Measurements from ENCODE around the gene TUBB1. TPM values are rescaled to one million over a fixed set of nuclear protein-coding genes. Genes with fewer than 3 reads are reported as not detected.

The TUBB1 gene
- total and polyA plus RNA-seq, 2 of the 13 experiments (the other 11 are each of a cell fraction or from before 2014, with no cell fraction given), result 0.11 to 57.6 TPM

DNA sequence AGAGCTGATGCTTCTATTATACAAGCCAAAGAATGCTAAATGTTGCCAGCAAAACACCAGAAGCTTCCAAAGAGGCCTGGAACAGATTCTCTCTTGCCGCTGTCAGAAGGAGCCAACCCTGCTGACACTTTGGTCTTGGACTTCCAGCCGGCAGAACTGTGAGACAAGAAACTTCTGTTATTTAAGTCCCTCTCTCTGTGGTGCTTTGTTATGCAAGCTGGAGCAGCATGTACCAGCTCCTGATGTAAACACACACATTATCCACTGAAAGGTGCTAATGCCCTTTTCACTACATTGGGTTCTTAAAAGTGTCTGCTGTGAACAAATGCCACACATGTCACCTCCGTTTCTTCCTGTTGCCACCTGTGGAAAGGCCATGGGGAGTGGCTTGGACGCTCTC, 49.3 kb downstream of the TUBB1 start:
- in situ Hi-C loops (cut with HindIII; ENCODE audit: extremely low pct_ligation_motif_present, low pct_unique_long_range_greater_than_20kb), result no loop called here
- no TSS peak for BruUV-seq (replicated peaks)

DNA sequence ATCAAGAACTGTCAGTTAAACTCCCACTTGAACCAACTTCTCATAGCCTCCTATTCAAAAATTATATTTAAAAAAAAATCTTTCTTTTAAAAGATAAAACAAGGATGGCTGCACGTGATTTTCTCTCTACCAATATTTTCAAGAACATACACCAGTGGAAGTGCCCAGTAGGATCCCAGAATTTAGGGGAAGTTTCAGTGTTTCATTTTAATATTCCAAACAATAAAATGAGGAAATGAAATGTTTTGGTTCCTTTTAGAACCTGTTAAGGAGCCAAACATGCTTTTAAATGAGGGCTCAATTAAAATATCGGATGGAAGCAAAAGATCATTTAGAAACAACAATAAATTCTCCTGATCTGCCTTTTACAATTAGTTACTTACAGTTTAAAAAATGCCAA, 49.8 kb downstream of the TUBB1 start:
- in situ Hi-C loops (cut with HindIII; ENCODE audit: extremely low pct_ligation_motif_present, low pct_unique_long_range_greater_than_20kb), result no loop called here
- DNase-seq (ENCODE audit: low spot score) (no peak), FAIRE-seq (no peak), ATAC-seq (no peak)
- Histone ChIP-seq H3K27me3 (ENCODE audit: control insufficient read depth in 1 of 2, insufficient read depth in 2 of 2, low read length in 2 of 2) (peaks cover 2 to 44% of the 10 kb centered on the region in 2 experiments; a peak in 4 of 5 replicates), H3K9me3 (ENCODE audit: low read length) (no peaks in the 10 kb centered on the region), H2AFZ (ENCODE audit: low read length) (no peak overlapping the region), H3K9ac (ENCODE audit: insufficient read depth, low read depth, low read length) (no peak overlapping the region), H3K27ac (ENCODE audit: extremely low read length, insufficient read depth, low read length) (no peak overlapping the region), H3K36me3 (replicated peaks in 1 of 2; ENCODE audit: control insufficient read depth in 1 of 2, insufficient read depth in 2 of 2, low read length in 2 of 2) (no peaks in the 10 kb centered on the region), H3K4me3 (replicated peaks in 1 of 3; ENCODE audit: insufficient read depth in 1 of 3, low read depth in 2 of 3, low read length in 3 of 3) (no peak overlapping the region), H3K4me1 (ENCODE audit: insufficient read depth, low read length) (no peaks in the 10 kb centered on the region), H4K20me1 (ENCODE audit: insufficient read depth, low read length) (no peaks in the 10 kb centered on the region), H3K4me2 (ENCODE audit: low read depth, low read length) (no peak overlapping the region), H3K79me2 (ENCODE audit: insufficient read depth, low read length) (no peaks in the 10 kb centered on the region)
- POLR2A ChIA-PET, result no interaction called here
- intact Hi-C loops (cut with micrococcal nuclease; ENCODE audit: unreplicated experiment), result no loop called here
- 1% methylated on average over 2 of the region's 2 CpGs for WGBS (ENCODE audit: low lambda C conversion rate)
- CTCF ChIA-PET (ENCODE audit: low intra/inter-chr PET ratio, low total read pairs), result no interaction called here
- BruUV-seq (replicated peaks), result no TSS peak
- no peak for TF ChIP-seq SMARCE1 (IDR thresholded peaks at IDR 0.05; ENCODE audit: borderline replicate concordance)
- no peak for TF ChIP-seq ZNF17 (CRISPR knock-in tag; IDR thresholded peaks at IDR 0.05)
- no peak for TF ChIP-seq ZNF296 (CRISPR knock-in tag; conservative IDR thresholded peaks at IDR 0.05)
- no peak for TF ChIP-seq FIP1L1 (IDR thresholded peaks at IDR 0.05; ENCODE audit: borderline replicate concordance, insufficient read depth, low read depth, low read length)
- TF ChIP-seq TCF12 (IDR thresholded peaks at IDR 0.05), result no peak
- TF ChIP-seq TCF12 (CRISPR knock-in tag; IDR thresholded peaks at IDR 0.05), result no peak
- TF ChIP-seq, protein P1, sequence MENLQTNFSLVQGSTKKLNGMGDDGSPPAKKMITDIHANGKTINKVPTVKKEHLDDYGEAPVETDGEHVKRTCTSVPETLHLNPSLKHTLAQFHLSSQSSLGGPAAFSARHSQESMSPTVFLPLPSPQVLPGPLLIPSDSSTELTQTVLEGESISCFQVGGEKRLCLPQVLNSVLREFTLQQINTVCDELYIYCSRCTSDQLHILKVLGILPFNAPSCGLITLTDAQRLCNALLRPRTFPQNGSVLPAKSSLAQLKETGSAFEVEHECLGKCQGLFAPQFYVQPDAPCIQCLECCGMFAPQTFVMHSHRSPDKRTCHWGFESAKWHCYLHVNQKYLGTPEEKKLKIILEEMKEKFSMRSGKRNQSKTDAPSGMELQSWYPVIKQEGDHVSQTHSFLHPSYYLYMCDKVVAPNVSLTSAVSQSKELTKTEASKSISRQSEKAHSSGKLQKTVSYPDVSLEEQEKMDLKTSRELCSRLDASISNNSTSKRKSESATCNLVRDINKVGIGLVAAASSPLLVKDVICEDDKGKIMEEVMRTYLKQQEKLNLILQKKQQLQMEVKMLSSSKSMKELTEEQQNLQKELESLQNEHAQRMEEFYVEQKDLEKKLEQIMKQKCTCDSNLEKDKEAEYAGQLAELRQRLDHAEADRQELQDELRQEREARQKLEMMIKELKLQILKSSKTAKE (CRISPR knock-in tag; IDR thresholded peaks at IDR 0.05; ENCODE audit: borderline replicate concordance), result no peak
- no peak for TF ChIP-seq NFE2L2 (IDR thresholded peaks at IDR 0.05; ENCODE audit: low read length)
- TF ChIP-seq, protein P2, sequence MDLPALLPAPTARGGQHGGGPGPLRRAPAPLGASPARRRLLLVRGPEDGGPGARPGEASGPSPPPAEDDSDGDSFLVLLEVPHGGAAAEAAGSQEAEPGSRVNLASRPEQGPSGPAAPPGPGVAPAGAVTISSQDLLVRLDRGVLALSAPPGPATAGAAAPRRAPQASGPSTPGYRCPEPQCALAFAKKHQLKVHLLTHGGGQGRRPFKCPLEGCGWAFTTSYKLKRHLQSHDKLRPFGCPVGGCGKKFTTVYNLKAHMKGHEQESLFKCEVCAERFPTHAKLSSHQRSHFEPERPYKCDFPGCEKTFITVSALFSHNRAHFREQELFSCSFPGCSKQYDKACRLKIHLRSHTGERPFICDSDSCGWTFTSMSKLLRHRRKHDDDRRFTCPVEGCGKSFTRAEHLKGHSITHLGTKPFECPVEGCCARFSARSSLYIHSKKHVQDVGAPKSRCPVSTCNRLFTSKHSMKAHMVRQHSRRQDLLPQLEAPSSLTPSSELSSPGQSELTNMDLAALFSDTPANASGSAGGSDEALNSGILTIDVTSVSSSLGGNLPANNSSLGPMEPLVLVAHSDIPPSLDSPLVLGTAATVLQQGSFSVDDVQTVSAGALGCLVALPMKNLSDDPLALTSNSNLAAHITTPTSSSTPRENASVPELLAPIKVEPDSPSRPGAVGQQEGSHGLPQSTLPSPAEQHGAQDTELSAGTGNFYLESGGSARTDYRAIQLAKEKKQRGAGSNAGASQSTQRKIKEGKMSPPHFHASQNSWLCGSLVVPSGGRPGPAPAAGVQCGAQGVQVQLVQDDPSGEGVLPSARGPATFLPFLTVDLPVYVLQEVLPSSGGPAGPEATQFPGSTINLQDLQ (CRISPR knock-in tag; IDR thresholded peaks at IDR 0.05), result no peak

More for the DNA sequence above, 49.3 kb downstream of the TUBB1 start:
- Histone ChIP-seq H3K27ac (ENCODE audit: extremely low read length, insufficient read depth, low read length) (no peak overlapping the region), H3K4me3 (replicated peaks in 1 of 3; ENCODE audit: insufficient read depth in 1 of 3, low read depth in 2 of 3, low read length in 3 of 3) (no peak overlapping the region), H4K20me1 (ENCODE audit: insufficient read depth, low read length) (no peaks in the 10 kb centered on the region), H2AFZ (ENCODE audit: low read length) (no peak overlapping the region), H3K4me2 (ENCODE audit: low read depth, low read length) (no peak overlapping the region), H3K79me2 (ENCODE audit: insufficient read depth, low read length) (no peaks in the 10 kb centered on the region), H3K9ac (ENCODE audit: insufficient read depth, low read depth, low read length) (no peak overlapping the region), H3K9me3 (ENCODE audit: low read length) (no peaks in the 10 kb centered on the region), H3K27me3 (ENCODE audit: control insufficient read depth in 1 of 2, insufficient read depth in 2 of 2, low read length in 2 of 2) (peaks cover 2 to 42% of the 10 kb centered on the region in 2 experiments; a peak in 4 of 5 replicates), H3K4me1 (ENCODE audit: insufficient read depth, low read length) (no peaks in the 10 kb centered on the region), H3K36me3 (replicated peaks in 1 of 2; ENCODE audit: control insufficient read depth in 1 of 2, insufficient read depth in 2 of 2, low read length in 2 of 2) (no peaks in the 10 kb centered on the region)
- ChIA-PET CTCF (ENCODE audit: low intra/inter-chr PET ratio, low total read pairs) (no interaction called here), POLR2A (no interaction called here)
- WGBS (ENCODE audit: low lambda C conversion rate), result 8% methylated on average over 4 of the region's 4 CpGs
- FAIRE-seq (no peak), ATAC-seq (no peak), DNase-seq (ENCODE audit: low spot score) (no peak)
- TF ChIP-seq ZNF230 (CRISPR knock-in tag; IDR thresholded peaks at IDR 0.05), result no peak
- no peak for TF ChIP-seq HOXA5 (CRISPR knock-in tag; IDR thresholded peaks at IDR 0.05)
- no peak for TF ChIP-seq ZNF556 (CRISPR knock-in tag; IDR thresholded peaks at IDR 0.05; ENCODE audit: borderline replicate concordance)
- TF ChIP-seq SUZ12 (IDR thresholded peaks at IDR 0.05; ENCODE audit: low read depth, low read length), result no peak
- TF ChIP-seq, protein P3, sequence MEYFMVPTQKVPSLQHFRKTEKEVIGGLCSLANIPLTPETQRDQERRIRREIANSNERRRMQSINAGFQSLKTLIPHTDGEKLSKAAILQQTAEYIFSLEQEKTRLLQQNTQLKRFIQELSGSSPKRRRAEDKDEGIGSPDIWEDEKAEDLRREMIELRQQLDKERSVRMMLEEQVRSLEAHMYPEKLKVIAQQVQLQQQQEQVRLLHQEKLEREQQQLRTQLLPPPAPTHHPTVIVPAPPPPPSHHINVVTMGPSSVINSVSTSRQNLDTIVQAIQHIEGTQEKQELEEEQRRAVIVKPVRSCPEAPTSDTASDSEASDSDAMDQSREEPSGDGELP (IDR thresholded peaks at IDR 0.05; ENCODE audit: borderline replicate concordance, low read depth), result no peak
- TF ChIP-seq, protein P4, sequence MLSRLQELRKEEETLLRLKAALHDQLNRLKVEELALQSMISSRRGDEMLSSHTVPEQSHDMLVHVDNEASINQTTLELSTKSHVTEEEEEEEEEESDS (CRISPR knock-in tag; IDR thresholded peaks at IDR 0.05; ENCODE audit: borderline replicate concordance), result no peak
- TF ChIP-seq IKZF4 (CRISPR knock-in tag; IDR thresholded peaks at IDR 0.05; ENCODE audit: borderline replicate concordance, low read depth, not compliant biosample characterization), result no peak
- TF ChIP-seq ZNF282 (IDR thresholded peaks at IDR 0.05; ENCODE audit: partially characterized antibody), result no peak
- no peak for TF ChIP-seq EED (CRISPR knock-in tag; IDR thresholded peaks at IDR 0.05)
- TF ChIP-seq KDM6A (CRISPR knock-in tag; IDR thresholded peaks at IDR 0.05; ENCODE audit: low read depth), result no peak
- intact Hi-C loops (cut with micrococcal nuclease; ENCODE audit: unreplicated experiment), result no loop called here
